ENCODE measurements around the gene DNAJC13.

GRCh38 chr3:132417695-132418411 is 551 bp downstream of the DNAJC13 start:
- TF ChIP-seq TARDBP (IDR thresholded peaks at IDR 0.05) (no peak), FOXK2 (IDR thresholded peaks at IDR 0.05) (no peak), PKNOX1 (IDR thresholded peaks at IDR 0.05) (peak; percentile 91), BHLHE40 (IDR thresholded peaks at IDR 0.05; ENCODE audit: borderline replicate concordance) (no peak), HDGF (IDR thresholded peaks at IDR 0.05; ENCODE audit: borderline replicate concordance) (no peak), NFRKB (IDR thresholded peaks at IDR 0.05) (no peak), FOXA1 (IDR thresholded peaks at IDR 0.05) (no peak)

Data from HEK293T (cell line).